ENCODE results near the gene LATS2.
"Not testable (repeated sequence)": the region's sequence is repeated elsewhere in the genome, so short reads cannot be mapped to it uniquely, and the experiment has no call there.

The LATS2 gene

DNA sequence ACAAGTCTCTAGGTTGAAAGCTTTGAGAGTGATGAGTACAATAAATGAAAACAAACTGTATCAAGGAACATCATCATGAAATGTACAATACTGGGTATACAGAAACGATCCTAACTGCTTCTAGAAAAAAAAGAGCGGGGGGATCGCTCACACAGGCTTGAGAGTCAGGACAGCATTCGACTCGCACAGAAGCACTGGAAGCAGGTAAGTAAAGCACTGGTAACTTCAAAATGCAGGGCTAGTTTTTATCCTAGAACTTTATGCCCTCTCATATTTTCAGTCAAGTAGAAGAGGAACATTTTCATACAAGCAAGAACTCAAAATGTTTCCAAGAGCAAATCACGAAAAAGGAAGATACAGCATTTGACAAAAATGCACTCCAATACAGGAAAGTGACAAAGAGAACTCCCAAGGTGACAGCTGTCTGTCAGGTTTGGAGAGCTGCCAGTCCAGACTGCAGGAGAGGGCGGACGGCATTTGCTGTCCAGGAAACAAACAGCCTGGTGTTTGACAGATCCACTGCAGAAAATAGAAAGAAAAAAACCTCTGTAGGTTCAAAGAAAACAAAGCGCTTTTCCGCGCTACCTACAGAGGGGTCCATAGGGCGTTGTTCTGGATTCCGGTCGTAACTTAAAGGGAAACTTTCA is 100.6 kb downstream of the LATS2 start:
- DNase-seq (ENCODE audit: low read depth) = no peak

DNA sequence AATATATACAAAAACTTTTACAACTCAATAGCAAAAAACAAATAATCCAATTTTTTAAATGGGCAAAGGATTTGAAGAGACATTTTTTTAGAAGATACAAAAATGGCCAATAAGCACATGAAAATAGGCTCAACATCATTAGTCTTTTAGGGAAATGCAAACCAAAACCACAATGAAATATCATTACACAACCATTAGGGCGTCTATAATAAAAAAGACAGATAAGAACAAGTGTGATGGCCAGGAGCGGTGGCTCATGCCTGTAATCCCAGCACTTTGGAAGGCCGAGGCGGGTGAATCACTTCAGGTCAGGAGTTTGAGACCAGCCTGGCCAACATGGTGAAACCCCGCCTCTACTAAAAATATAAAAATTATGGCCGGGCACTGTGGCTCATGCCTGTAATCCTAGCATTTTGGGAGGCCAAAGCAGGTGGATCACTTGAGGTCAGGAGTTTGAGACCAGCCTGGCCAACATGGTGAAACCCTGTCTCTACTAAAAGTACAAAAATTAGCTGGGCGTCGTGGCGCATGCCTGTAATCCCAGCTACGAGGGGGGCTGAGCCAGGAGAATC is 104.3 kb downstream of the LATS2 start:
- DNase-seq (ENCODE audit: low read depth) = not testable (repeated sequence)

- DNase-seq (ENCODE audit: low read depth) = no peak
Observed at GRCh38 chr13:20955496-20955895, 105.9 kb downstream of the LATS2 start.

- DNase-seq (ENCODE audit: low read depth) = no peak
Observed at GRCh38 chr13:20953245-20953931, 108.0 kb downstream of the LATS2 start.

GRCh38 chr13:20952838-20953237 is 108.5 kb downstream of the LATS2 start:
- no peak for DNase-seq (ENCODE audit: low read depth)

DNA sequence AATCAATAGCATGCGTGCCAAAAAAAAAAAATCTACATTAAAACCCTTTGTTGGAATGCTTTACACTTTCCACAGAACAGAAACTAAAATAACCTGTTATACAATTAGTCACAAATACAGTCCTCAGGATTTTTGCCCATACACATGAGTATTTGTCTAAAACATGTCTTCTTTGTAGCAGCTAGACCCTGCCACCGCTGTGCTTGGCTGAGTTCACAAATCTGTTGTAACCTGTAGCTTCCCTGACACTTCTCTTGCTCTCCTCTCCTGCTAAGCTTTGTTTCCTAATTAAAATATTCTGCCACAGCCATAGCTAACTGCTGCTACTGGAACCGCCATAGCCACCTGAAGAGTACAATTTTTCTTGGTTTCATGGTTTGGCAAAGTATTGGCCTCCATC is 113.4 kb downstream of the LATS2 start:
- DNase-seq (ENCODE audit: low read depth) = not testable (repeated sequence)

DNA sequence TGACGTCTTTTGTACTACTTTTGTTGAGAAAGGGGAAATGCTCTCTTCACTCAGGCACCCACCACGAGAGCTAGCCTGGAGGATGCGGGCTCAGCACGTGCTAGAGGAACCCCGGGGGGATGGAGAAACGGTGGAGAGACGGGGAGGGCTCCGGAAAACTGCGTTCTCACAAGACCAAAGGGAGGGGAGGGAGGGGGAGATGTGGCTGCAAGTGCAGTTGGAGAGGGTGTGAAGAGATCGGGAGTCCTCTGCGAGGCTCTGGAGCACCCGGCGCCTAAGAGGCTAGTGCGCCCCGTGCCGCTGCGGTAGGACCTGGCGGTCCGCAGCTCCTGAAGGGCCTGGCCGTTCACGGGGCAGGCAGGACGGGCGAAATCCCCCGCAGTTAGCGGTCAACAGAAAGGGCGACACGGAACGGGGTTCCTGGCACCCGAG is 115.4 kb downstream of the LATS2 start:
- DNase-seq (ENCODE audit: low read depth) = no peak

DNA sequence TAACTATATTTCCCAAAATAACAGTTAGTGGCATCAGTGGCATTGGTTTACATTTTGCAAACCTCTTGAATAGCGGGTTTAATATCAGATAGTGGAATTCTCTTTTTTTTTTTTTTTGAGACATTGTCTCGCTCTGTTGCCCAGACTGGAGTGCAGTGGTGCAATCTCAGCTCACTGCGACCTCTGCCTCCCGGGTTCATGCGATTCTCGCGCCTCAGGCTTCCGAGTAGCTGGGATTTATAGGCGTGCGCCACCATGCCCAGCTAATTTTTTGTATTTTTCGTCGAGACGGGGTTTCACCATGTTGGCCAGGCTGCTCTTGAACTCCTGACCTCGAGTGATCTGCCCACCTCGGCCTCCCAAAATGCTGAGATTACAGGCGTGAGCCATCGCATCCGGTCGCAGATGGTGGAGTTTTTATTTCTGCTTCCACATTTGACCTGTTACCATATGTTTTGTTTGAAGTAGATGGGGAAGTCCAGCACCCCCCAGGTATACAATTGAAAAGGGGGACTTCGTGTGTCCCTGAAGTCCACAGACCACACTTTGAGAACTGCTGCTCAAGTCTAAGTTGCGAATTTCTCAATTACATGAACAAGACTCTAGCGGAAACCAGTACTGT is 118.3 kb downstream of the LATS2 start:
- no peak for DNase-seq (ENCODE audit: low read depth)

DNA sequence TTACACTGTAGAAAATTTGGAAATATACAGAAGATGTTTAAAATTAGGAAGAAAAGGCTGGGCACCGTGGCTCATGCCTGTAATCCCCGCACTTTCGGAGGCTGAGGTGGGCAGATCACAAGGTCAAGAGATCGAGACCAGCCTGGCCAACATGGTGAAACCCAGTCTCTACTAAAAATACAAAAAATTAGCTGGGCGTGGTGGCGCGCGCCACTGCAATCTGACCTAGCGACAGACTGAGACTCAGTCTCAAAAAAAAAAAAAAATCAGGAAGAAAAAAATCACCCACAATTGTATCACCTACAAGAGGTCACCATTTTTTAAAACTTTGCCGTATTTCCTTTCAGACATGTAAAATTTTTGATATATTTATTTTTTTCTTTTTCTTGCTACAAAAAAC is 120.9 kb downstream of the LATS2 start:
- DNase-seq (ENCODE audit: low read depth) = not testable (repeated sequence)

GRCh38 chr13:20940083-20940482 is 121.3 kb downstream of the LATS2 start:
- no peak for DNase-seq (ENCODE audit: low read depth)

DNA sequence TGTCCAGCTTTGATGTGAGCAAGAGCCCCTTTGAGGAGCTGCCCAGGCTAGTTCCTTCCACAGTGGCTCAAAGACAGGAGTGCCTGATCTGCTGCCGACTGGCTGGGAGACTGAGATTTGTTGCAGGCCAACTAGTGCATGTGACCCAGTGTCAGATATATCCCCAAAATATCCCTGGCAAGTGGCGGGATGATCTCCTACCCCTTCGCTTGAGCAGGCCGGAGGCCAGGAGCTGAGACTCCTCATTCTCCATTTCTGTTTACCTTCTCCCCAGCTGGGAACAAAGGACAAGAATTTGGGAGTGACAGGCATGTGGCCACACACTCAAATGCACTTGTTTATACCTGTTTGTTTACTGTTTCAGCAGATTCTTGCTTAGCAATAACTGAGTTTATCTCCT is 121.7 kb downstream of the LATS2 start:
- DNase-seq (ENCODE audit: low read depth) = no peak

- no peak for DNase-seq (ENCODE audit: low read depth)
Observed at GRCh38 chr13:20938302-20938701, 123.1 kb downstream of the LATS2 start.

- DNase-seq (ENCODE audit: low read depth) = no peak
Observed at GRCh38 chr13:20927596-20928257, 133.7 kb downstream of the LATS2 start.

DNA sequence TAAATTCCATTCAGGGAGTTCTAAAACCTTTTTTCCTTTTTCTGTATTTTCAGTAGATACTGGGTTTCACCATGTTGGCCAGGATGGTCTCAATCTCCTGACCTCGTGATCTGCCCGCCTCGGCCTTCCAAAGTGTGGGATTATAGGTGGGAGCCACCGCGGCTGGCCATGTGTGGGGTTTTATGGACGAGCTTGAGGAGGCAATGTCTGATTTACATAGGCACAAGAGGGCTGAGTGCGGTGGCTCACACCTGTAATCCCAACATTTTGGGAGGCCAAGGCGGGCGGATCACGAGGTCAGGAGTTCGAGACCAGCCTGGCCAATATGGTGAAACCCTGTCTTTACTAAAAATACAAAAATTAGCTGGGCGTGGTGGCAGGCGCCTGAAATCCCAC is 136.0 kb downstream of the LATS2 start:
- DNase-seq (ENCODE audit: low read depth) = not testable (repeated sequence)

DNA sequence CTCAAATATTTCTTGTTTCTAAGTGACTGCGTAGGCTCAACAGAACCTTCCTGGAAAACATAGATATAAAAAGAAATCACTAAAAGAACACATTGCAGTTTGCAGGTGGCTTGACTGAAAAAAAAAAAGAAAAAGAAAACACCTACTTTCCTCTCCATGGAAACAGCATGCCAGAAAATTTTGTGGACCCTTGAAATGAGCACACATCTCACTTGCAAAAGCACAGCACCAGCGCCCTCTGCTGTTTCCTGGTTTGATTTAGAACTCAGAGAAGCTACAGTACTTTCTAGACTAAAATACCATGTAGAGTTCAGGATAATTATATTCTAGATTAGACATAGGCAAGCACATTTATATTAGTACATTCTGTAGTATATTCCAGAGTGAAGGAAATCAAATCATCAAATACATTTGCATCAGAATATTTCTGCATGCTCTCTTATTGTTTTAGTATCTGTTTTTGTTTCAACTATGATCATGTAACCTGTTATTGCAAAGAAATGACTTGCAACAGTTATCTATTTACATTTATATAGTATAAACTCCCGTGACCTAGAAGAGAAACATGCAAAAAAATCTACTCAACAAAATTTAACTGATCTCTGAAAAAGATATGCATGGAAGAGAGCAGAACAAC is 136.5 kb downstream of the LATS2 start:
- peak; percentile 40 for DNase-seq (ENCODE audit: low read depth)

- DNase-seq (ENCODE audit: low read depth) = no peak
Observed at GRCh38 chr13:20923272-20923671, 138.1 kb downstream of the LATS2 start.
